Measurements from ENCODE around the gene TRAF5.

GRCh38 chr1:211328866-211329475 lies 2.3 kb downstream of the TRAF5 start:
- TF ChIP-seq CTCF (IDR thresholded peaks at IDR 0.05) (no peak), POLR2A (IDR thresholded peaks at IDR 0.05) (no peak)
